Activated CD4-positive, alpha-beta T cell treated with anti-CD3 and anti-CD28 coated beads, Interleukin-2, amount 10 ng/mL, durations not matched to agents 7 days and 5 days (primary cell): ENCODE data around the gene FRY. TPM values are rescaled to one million over a fixed set of nuclear protein-coding genes. Genes with fewer than 3 reads are reported as not detected.

Experiments used
- CTCF ChIA-PET: fragments of 350-600 bp; sonication (Branson Sonifier 250); formaldehyde crosslinking; loops from one replicate; lab custom pipeline; 2021; ENCODE audit warnings: antibody characterized with exemption; lab: Charles Lee
- POLR2A ChIA-PET: fragments of 350-600 bp; sonication (Branson Sonifier 250); formaldehyde crosslinking; loops from one replicate; lab custom pipeline; 2021; ENCODE audit warnings: antibody characterized with exemption; lab: Charles Lee
- DNase-seq: peaks from one replicate; pipeline ENCODE4 v3.0.0-alpha.2; 2020
- H3K27ac Mint-ChIP-seq: one replicate; pipeline ENCODE4 v1.8.0; 2021; ENCODE audit warnings: mild to moderate bottlenecking, moderate library complexity, mixed read lengths
- H3K27me3 Mint-ChIP-seq: one replicate; pipeline ENCODE4 v1.8.0; 2021; ENCODE audit warnings: mixed read lengths
- H3K36me3 Mint-ChIP-seq: one replicate; pipeline ENCODE4 v1.8.0; 2021; ENCODE audit warnings: low read depth, mixed read lengths
- H3K4me1 Mint-ChIP-seq: one replicate; pipeline ENCODE4 v1.8.0; 2021; ENCODE audit warnings: mixed read lengths
- H3K4me3 Mint-ChIP-seq: one replicate; pipeline ENCODE4 v1.8.0; 2021; ENCODE audit warnings: mild to moderate bottlenecking, moderate library complexity, mixed read lengths
- H3K9me3 Mint-ChIP-seq: one replicate; pipeline ENCODE4 v1.8.0; 2021; ENCODE audit warnings: mixed read lengths
- total RNA-seq, 2 experiments: library from RNA; stranded (reverse); gene quantifications; one replicate each; pipeline ENCODE4 v1.2.3, GENCODE V29; 2021

FRY gene
- total RNA-seq, 2 experiments from 2014 or later = 12.0 to 14.3 TPM

- Mint-ChIP-seq H3K36me3 (no peaks in the 10 kb centered on the region), H3K27ac (no peak overlapping the region), H3K4me1 (no peaks in the 10 kb centered on the region), H3K27me3 (peaks cover 2% of the 10 kb centered on the region), H3K9me3 (no peaks in the 10 kb centered on the region), H3K4me3 (no peak overlapping the region)
- POLR2A ChIA-PET = no interaction called here
- peak; percentile 24 for DNase-seq
- CTCF ChIA-PET = interaction anchor here (1.5 kb wide), 1 partner anchor 11 kb away, joined by 4 read pairs; no protein-coding TSS in a partner anchor
These were observed 30.3 kb upstream of the FRY start for GRCh38 chr13:32001154-32001768.

GRCh38 chr13:32001769-32002168 lies 29.8 kb upstream of the FRY start:
- POLR2A ChIA-PET = no interaction called here
- H3K27ac Mint-ChIP-seq = no peak overlapping the region

GRCh38 chr13:32002873-32003272 lies 28.7 kb upstream of the FRY start:
- ChIA-PET CTCF (no interaction called here), POLR2A (no interaction called here)
- no peak overlapping the region for H3K4me3 Mint-ChIP-seq
- no peaks in the 10 kb centered on the region for H3K9me3 Mint-ChIP-seq
- H3K27me3 Mint-ChIP-seq = peaks cover 4% of the 10 kb centered on the region
- H3K27ac Mint-ChIP-seq = no peak overlapping the region
- no peaks in the 10 kb centered on the region for H3K4me1 Mint-ChIP-seq
- DNase-seq = no peak
- no peaks in the 10 kb centered on the region for H3K36me3 Mint-ChIP-seq

More at GRCh38 chr13:32001769-32002168, 29.8 kb upstream of the FRY start:
- no peaks in the 10 kb centered on the region for H3K36me3 Mint-ChIP-seq
- H3K27me3 Mint-ChIP-seq = peaks cover 2% of the 10 kb centered on the region
- no peaks in the 10 kb centered on the region for H3K4me1 Mint-ChIP-seq
- H3K4me3 Mint-ChIP-seq = no peak overlapping the region
- H3K9me3 Mint-ChIP-seq = no peaks in the 10 kb centered on the region
- CTCF ChIA-PET = interaction anchor here (1.5 kb wide), 1 partner anchor 11 kb away, joined by 4 read pairs; no protein-coding TSS in a partner anchor
- no peak for DNase-seq

GRCh38 chr13:32007494-32007893 lies 24.1 kb upstream of the FRY start:
- H3K36me3 Mint-ChIP-seq = no peaks in the 10 kb centered on the region
- no peaks in the 10 kb centered on the region for H3K9me3 Mint-ChIP-seq
- no peak overlapping the region for H3K4me3 Mint-ChIP-seq
- no peaks in the 10 kb centered on the region for H3K4me1 Mint-ChIP-seq
- peaks cover 4% of the 10 kb centered on the region for H3K27me3 Mint-ChIP-seq
- ChIA-PET CTCF (no interaction called here), POLR2A (no interaction called here)
- no peak for DNase-seq
- no peak overlapping the region for H3K27ac Mint-ChIP-seq

- Mint-ChIP-seq H3K4me1 (no peaks in the 10 kb centered on the region), H3K36me3 (no peaks in the 10 kb centered on the region), H3K27me3 (peaks cover 4% of the 10 kb centered on the region), H3K9me3 (no peaks in the 10 kb centered on the region), H3K27ac (no peak overlapping the region), H3K4me3 (no peak overlapping the region)
- no peak for DNase-seq
- ChIA-PET POLR2A (no interaction called here), CTCF (no interaction called here)
These were observed 22.9 kb upstream of the FRY start for GRCh38 chr13:32008518-32009175.

- Mint-ChIP-seq H3K4me3 (no peak overlapping the region), H3K9me3 (no peaks in the 10 kb centered on the region), H3K27me3 (peaks cover 4% of the 10 kb centered on the region), H3K4me1 (no peaks in the 10 kb centered on the region), H3K27ac (no peak overlapping the region), H3K36me3 (no peaks in the 10 kb centered on the region)
- ChIA-PET POLR2A (no interaction called here), CTCF (no interaction called here)
- DNase-seq = no peak
These were observed 22.2 kb upstream of the FRY start for GRCh38 chr13:32009362-32009761.

- Mint-ChIP-seq H3K36me3 (no peaks in the 10 kb centered on the region), H3K4me3 (no peak overlapping the region), H3K9me3 (no peaks in the 10 kb centered on the region), H3K27ac (no peak overlapping the region), H3K27me3 (peaks cover 4% of the 10 kb centered on the region), H3K4me1 (no peaks in the 10 kb centered on the region)
- ChIA-PET POLR2A (no interaction called here), CTCF (no interaction called here)
- DNase-seq = no peak
These were observed 21.4 kb upstream of the FRY start for GRCh38 chr13:32010136-32010535.

- POLR2A ChIA-PET = interaction anchor here (0.7 kb wide), 1 partner anchor 16 kb away, joined by 4 read pairs; no protein-coding TSS in a partner anchor
- Mint-ChIP-seq H3K27me3 (peaks cover 3% of the 10 kb centered on the region), H3K4me1 (no peaks in the 10 kb centered on the region), H3K27ac (no peak overlapping the region), H3K36me3 (no peaks in the 10 kb centered on the region), H3K4me3 (no peak overlapping the region), H3K9me3 (no peaks in the 10 kb centered on the region)
- no peak for DNase-seq
- CTCF ChIA-PET = interaction anchor here (1.4 to 1.7 kb wide), 3 partner anchors 10 to 150 kb away, joined by 3 to 4 read pairs (median 3); no protein-coding TSS in a partner anchor
These were observed 19.6 kb upstream of the FRY start for GRCh38 chr13:32011971-32012370.

GRCh38 chr13:32013181-32013580 lies 18.4 kb upstream of the FRY start:
- Mint-ChIP-seq H3K27me3 (no peaks in the 10 kb centered on the region), H3K4me3 (no peak overlapping the region), H3K4me1 (no peaks in the 10 kb centered on the region), H3K36me3 (no peaks in the 10 kb centered on the region), H3K27ac (no peak overlapping the region), H3K9me3 (no peaks in the 10 kb centered on the region)
- CTCF ChIA-PET = interaction anchor here (1.7 kb wide), 1 partner anchor 11 kb away, joined by 4 read pairs; no protein-coding TSS in a partner anchor
- POLR2A ChIA-PET = no interaction called here
- no peak for DNase-seq

GRCh38 chr13:32016119-32016518 lies 15.5 kb upstream of the FRY start:
- H3K27ac Mint-ChIP-seq = no peak overlapping the region
- DNase-seq = no peak
- H3K27me3 Mint-ChIP-seq = no peaks in the 10 kb centered on the region
- ChIA-PET POLR2A (no interaction called here), CTCF (no interaction called here)
- H3K36me3 Mint-ChIP-seq = no peaks in the 10 kb centered on the region
- H3K4me1 Mint-ChIP-seq = no peaks in the 10 kb centered on the region
- H3K9me3 Mint-ChIP-seq = no peaks in the 10 kb centered on the region
- no peak overlapping the region for H3K4me3 Mint-ChIP-seq

- POLR2A ChIA-PET = no interaction called here
- Mint-ChIP-seq H3K4me3 (no peak overlapping the region), H3K4me1 (no peaks in the 10 kb centered on the region), H3K9me3 (no peaks in the 10 kb centered on the region), H3K27ac (no peak overlapping the region), H3K36me3 (no peaks in the 10 kb centered on the region), H3K27me3 (no peaks in the 10 kb centered on the region)
- CTCF ChIA-PET = no interaction called here
- DNase-seq = no peak
These were observed 14.9 kb upstream of the FRY start for GRCh38 chr13:32016631-32017030.

- no peak overlapping the region for H3K27ac Mint-ChIP-seq
- H3K4me3 Mint-ChIP-seq = no peak overlapping the region
- no peaks in the 10 kb centered on the region for H3K4me1 Mint-ChIP-seq
These were observed 14.1 kb upstream of the FRY start for GRCh38 chr13:32017474-32017873.

GRCh38 chr13:32019612-32020233 lies 11.9 kb upstream of the FRY start:
- Mint-ChIP-seq H3K36me3 (no peaks in the 10 kb centered on the region), H3K9me3 (no peaks in the 10 kb centered on the region), H3K27ac (no peak overlapping the region), H3K27me3 (no peaks in the 10 kb centered on the region), H3K4me1 (no peaks in the 10 kb centered on the region), H3K4me3 (no peak overlapping the region)
- ChIA-PET CTCF (interaction anchor here (0.6 kb wide), 1 partner anchor 54 kb away, joined by 5 read pairs; no protein-coding TSS in a partner anchor), POLR2A (no interaction called here)
- peak; percentile 42 for DNase-seq

More at GRCh38 chr13:32017474-32017873, 14.1 kb upstream of the FRY start:
- no peaks in the 10 kb centered on the region for H3K36me3 Mint-ChIP-seq
- POLR2A ChIA-PET = no interaction called here
- CTCF ChIA-PET = no interaction called here
- DNase-seq = no peak
- no peaks in the 10 kb centered on the region for H3K27me3 Mint-ChIP-seq
- no peaks in the 10 kb centered on the region for H3K9me3 Mint-ChIP-seq
